Smooth muscle cell (in vitro differentiated cells): Measurements from ENCODE around the gene HPS5. TPM values are rescaled to one million over a fixed set of nuclear protein-coding genes. Genes with fewer than 3 reads are reported as not detected.
A peak's percentile ranks its signal among the peaks of the same experiment; 100 is the strongest.
"Not testable (repeated sequence)": the region's sequence is repeated elsewhere in the genome, so short reads cannot be mapped to it uniquely, and the experiment has no call there.

ENCODE experiments used
- DNase-seq: peaks from one replicate; lab custom pipeline; 2025; ENCODE audit not compliant: unreplicated experiment; lab: John Stamatoyannopoulos, UW
- H2AFZ ChIP-seq: fragments of 200-600 bp; sonication (generic); 2 replicates; pipeline ENCODE4 v1.6.0; 2016; ENCODE audit warnings: antibody characterized with exemption, low read depth, mild to moderate bottlenecking
- H3F3A ChIP-seq: fragments of 200-600 bp; sonication (generic); 2 replicates; pipeline ENCODE4 v1.6.0; 2017; ENCODE audit warnings: antibody characterized with exemption, low read depth
- H3K27ac ChIP-seq: fragments of 200-600 bp; sonication (generic); 2 replicates; pipeline ENCODE4 v1.5.1; 2016; ENCODE audit warnings: low read depth, mild to moderate bottlenecking
- H3K27me3 ChIP-seq: fragments of 200-600 bp; sonication (generic); 2 replicates; pipeline ENCODE4 v1.6.1; 2016; ENCODE audit warnings: low read depth, mild to moderate bottlenecking
- H3K36me3 ChIP-seq: fragments of 200-600 bp; sonication (generic); 2 replicates; pipeline ENCODE4 v1.5.1; 2016; ENCODE audit warnings: low read depth
- H3K4me1 ChIP-seq: fragments of 200-600 bp; sonication (generic); 2 replicates; pipeline ENCODE4 v1.5.1; 2016; ENCODE audit warnings: low read depth
- H3K4me2 ChIP-seq: fragments of 200-600 bp; sonication (generic); 2 replicates; pipeline ENCODE4 v1.6.0; 2016; ENCODE audit warnings: mild to moderate bottlenecking
- H3K4me3 ChIP-seq: fragments of 200-600 bp; sonication (generic); 2 replicates; pipeline ENCODE4 v1.5.1; 2016; ENCODE audit warnings: mild to moderate bottlenecking
- H3K79me2 ChIP-seq: fragments of 200-600 bp; sonication (generic); 2 replicates; pipeline ENCODE4 v1.6.0; 2016; ENCODE audit warnings: low read depth, mild to moderate bottlenecking
- H3K9ac ChIP-seq: fragments of 200-600 bp; sonication (generic); 2 replicates; pipeline ENCODE4 v1.6.0; 2016; ENCODE audit warnings: low read depth
- H3K9me3 ChIP-seq: fragments of 200-600 bp; sonication (generic); replicated peaks from 2 replicates; pipeline ENCODE4 v1.5.1; 2016; ENCODE audit warnings: low read depth
- H4K20me1 ChIP-seq: fragments of 200-600 bp; sonication (generic); 2 replicates; pipeline ENCODE4 v1.6.0; 2016; ENCODE audit warnings: low read depth
- CTCF ChIP-seq: fragments of 200-600 bp; sonication (generic); IDR thresholded peaks from 2 replicates; pipeline ENCODE4 v1.5.1; 2017; ENCODE audit warnings: borderline replicate concordance, mild to moderate bottlenecking, antibody characterized with exemption; ENCODE audit not compliant: insufficient read depth, poor library complexity, severe bottlenecking
- WGBS: methylation state at CpG from one replicate; pipeline ENCODE4 v1.1.7; 2016; ENCODE audit warnings: low lambda C conversion rate; 5-methylcytosine and 5-hydroxymethylcytosine counted together
- polyA plus RNA-seq: library from polyadenylated mRNA; unstranded; fragments of >200 nt; fragmentation: Nextera tagmentation; extraction: Ambion mirVana; gene quantifications from 2 replicates; pipeline ENCODE4 v1.2.1, GENCODE V29; 2016
- total RNA-seq: library from RNA; depleted of rRNA; stranded (reverse); fragments of >200 nt; gene quantifications from 2 replicates; pipeline ENCODE4 v1.2.3, GENCODE V29; 2014

HPS5 gene
- total and polyA plus RNA-seq, 2 experiments from 2014 or later, result 7.4 to 13.1 TPM

GRCh38 chr11:18330921-18331320, 9.0 kb upstream of the HPS5 start:
- Histone ChIP-seq H3K4me3 (no peak overlapping the region), H3K4me1 (no peaks in the 10 kb centered on the region), H3K4me2 (no peak overlapping the region), H3K36me3 (peaks cover 21% of the 10 kb centered on the region), H3K27ac (no peak overlapping the region), H3K9ac (no peak overlapping the region), H3K27me3 (no peaks in the 10 kb centered on the region), H3K9me3 (no peaks in the 10 kb centered on the region), H3F3A (no peaks in the 10 kb centered on the region), H2AFZ (no peak overlapping the region), H3K79me2 (peaks cover 65% of the 10 kb centered on the region), H4K20me1 (peaks cover 31% of the 10 kb centered on the region)
- DNase-seq, result no peak
- WGBS, result 98% methylated on average over 6 of the region's 6 CpGs
- no peak for TF ChIP-seq CTCF

- H3K27ac ChIP-seq, result peak overlapping the region; percentile 7
- H2AFZ ChIP-seq, result no peak overlapping the region
- H3K4me3 ChIP-seq, result no peak overlapping the region
- 85% methylated on average over 5 of the region's 5 CpGs for WGBS
- no peaks in the 10 kb centered on the region for H3F3A ChIP-seq
- peaks cover 77% of the 10 kb centered on the region for H3K79me2 ChIP-seq
- H3K36me3 ChIP-seq, result peaks cover 15% of the 10 kb centered on the region
- no peaks in the 10 kb centered on the region for H3K9me3 ChIP-seq
- DNase-seq, result no peak
- no peaks in the 10 kb centered on the region for H3K27me3 ChIP-seq
- no peak for TF ChIP-seq CTCF
- no peak overlapping the region for H3K4me2 ChIP-seq
- no peak overlapping the region for H3K9ac ChIP-seq
- H4K20me1 ChIP-seq, result peaks cover 23% of the 10 kb centered on the region
- H3K4me1 ChIP-seq, result no peaks in the 10 kb centered on the region
These were observed 7.4 kb upstream of the HPS5 start for GRCh38 chr11:18329196-18329870.

- WGBS, result 67% methylated on average over 1 of the region's 1 CpG
- no peak overlapping the region for H3K27ac ChIP-seq
- no peaks in the 10 kb centered on the region for H3K27me3 ChIP-seq
- H3F3A ChIP-seq, result no peaks in the 10 kb centered on the region
- H3K36me3 ChIP-seq, result peaks cover 5% of the 10 kb centered on the region
- H4K20me1 ChIP-seq, result peaks cover under 1% of the 10 kb centered on the region
- H3K9ac ChIP-seq, result peak overlapping the region; percentile 27
- peaks cover 22% of the 10 kb centered on the region for H3K4me1 ChIP-seq
- peak overlapping the region; percentile 100 for H3K4me2 ChIP-seq
- no peak overlapping the region for H3K4me3 ChIP-seq
- no peak for DNase-seq
- TF ChIP-seq CTCF, result no peak
- H2AFZ ChIP-seq, result no peak overlapping the region
- peaks cover 86% of the 10 kb centered on the region for H3K79me2 ChIP-seq
- no peaks in the 10 kb centered on the region for H3K9me3 ChIP-seq
These were observed 2.4 kb upstream of the HPS5 start for GRCh38 chr11:18324381-18324780.

- H4K20me1 ChIP-seq, DNase-seq, H3K27me3 ChIP-seq, H3K9me3 ChIP-seq, H2AFZ ChIP-seq, H3F3A ChIP-seq, H3K36me3 ChIP-seq: not testable (repeated sequence)
- Histone ChIP-seq H3K4me1 (peaks cover 22% of the 10 kb centered on the region), H3K79me2 (peaks cover 87% of the 10 kb centered on the region), H3K4me2 (peak overlapping the region; percentile 100), H3K9ac (peak overlapping the region; percentile 97), H3K4me3 (peak overlapping the region; percentile 73), H3K27ac (peak overlapping the region; percentile 98)
- 96% methylated on average over 11 of the region's 11 CpGs for WGBS
These were observed 1.9 kb upstream of the HPS5 start for GRCh38 chr11:18323881-18324280.
